GM15510 (cell line): ENCODE measurements around the gene SNIP1.
A peak's percentile ranks its signal among the peaks of the same experiment; 100 is the strongest.

ENCODE experiments used
- POLR2A ChIP-seq: IDR thresholded peaks from 3 replicates; pipeline ENCODE4 v1.6.1; 2011; ENCODE audit warnings: borderline replicate concordance; ENCODE audit not compliant: insufficient read length; ENCODE audit errors: extremely low read depth

The SNIP1 gene

GRCh38 chr1:37519613-37520012, 34.5 kb downstream of the SNIP1 start:
- no peak for TF ChIP-seq POLR2A

GRCh38 chr1:37517569-37517968, 36.5 kb downstream of the SNIP1 start:
- TF ChIP-seq POLR2A: no peak

GRCh38 chr1:37515185-37516034, 38.7 kb downstream of the SNIP1 start:
- no peak for TF ChIP-seq POLR2A

- TF ChIP-seq POLR2A: peak; percentile 85
These were observed 39.5 kb downstream of the SNIP1 start, which contains the start of gene MEAF6 for GRCh38 chr1:37514350-37515184. Gene MEAF6 (minus strand): TSS chr1:37514766. CDS start chr1:37514746, 20 bp downstream.

- no peak for TF ChIP-seq POLR2A
These were observed 40.2 kb downstream of the SNIP1 start for GRCh38 chr1:37513795-37514349.

GRCh38 chr1:37509181-37509580, 44.9 kb downstream of the SNIP1 start:
- TF ChIP-seq POLR2A: no peak

- TF ChIP-seq POLR2A: no peak
These were observed 47.4 kb downstream of the SNIP1 start for GRCh38 chr1:37506740-37507139.

- TF ChIP-seq POLR2A: no peak
These were observed 52.0 kb downstream of the SNIP1 start for GRCh38 chr1:37502104-37502503.

GRCh38 chr1:37501661-37502060, 52.4 kb downstream of the SNIP1 start:
- TF ChIP-seq POLR2A: no peak

- no peak for TF ChIP-seq POLR2A
These were observed 55.0 kb downstream of the SNIP1 start for GRCh38 chr1:37498872-37499617.

- TF ChIP-seq POLR2A: no peak
These were observed 56.3 kb downstream of the SNIP1 start for GRCh38 chr1:37497832-37498231.

GRCh38 chr1:37495875-37496274, 58.2 kb downstream of the SNIP1 start:
- TF ChIP-seq POLR2A: no peak

- no peak for TF ChIP-seq POLR2A
These were observed 60.6 kb downstream of the SNIP1 start for GRCh38 chr1:37493336-37494098.

- TF ChIP-seq POLR2A: no peak
These were observed 66.5 kb downstream of the SNIP1 start for GRCh38 chr1:37487619-37487984.
